Common myeloid progenitor, CD34-positive (primary cell): ENCODE data around the gene PNPLA1.

Experiments used
- CTCF ChIA-PET: fragments of 350-600 bp; sonication (Branson Sonifier 250); formaldehyde crosslinking; loops from one replicate; lab custom pipeline; 2021; ENCODE audit warnings: antibody characterized with exemption; lab: Charles Lee
- POLR2A ChIA-PET: fragments of 350-600 bp; sonication (Branson Sonifier 250); formaldehyde crosslinking; loops from one replicate; lab custom pipeline; 2021; ENCODE audit warnings: antibody characterized with exemption; lab: Charles Lee
- DNase-seq, 3 donors: peaks; one replicate each; pipeline versions ENCODE4 v3.0.0 to v3.0.0-alpha.2; 2013
- H3K27ac ChIP-seq, 2 experiments: 1 replicate in 1 of 2; 2 replicates in 1 of 2; pipeline ENCODE4 v1.7.0; 2013; ENCODE audit warnings: inconsistent platforms in 2 of 2, low read length in 2 of 2, mild to moderate bottlenecking in 2 of 2, low read depth in 1 of 2, moderate library complexity in 1 of 2; ENCODE audit not compliant: severe bottlenecking in 2 of 2, insufficient read depth in 1 of 2, poor library complexity in 1 of 2
- H3K27me3 ChIP-seq, 5 experiments: replicated peaks in 2 of 5; 1 replicate in 3 of 5; 2 replicates in 2 of 5; pipeline versions ENCODE4 v1.6.1 to v1.7.0; 2013; ENCODE audit warnings: low read length in 4 of 5, mild to moderate bottlenecking in 2 of 5, moderate library complexity in 2 of 5, inconsistent platforms in 1 of 5; ENCODE audit not compliant: insufficient read depth in 5 of 5, control insufficient read depth in 4 of 5
- H3K36me3 ChIP-seq, 4 experiments: 1 replicate in 2 of 4; 2 replicates in 2 of 4; pipeline versions ENCODE4 v1.6.1 to v1.7.0; 2013; ENCODE audit warnings: low read length in 3 of 4, control low read depth in 1 of 4, mild to moderate bottlenecking in 1 of 4; ENCODE audit not compliant: control insufficient read depth in 4 of 4, insufficient read depth in 4 of 4
- H3K4me1 ChIP-seq, 4 experiments: 1 replicate in 3 of 4; 2 replicates in 1 of 4; pipeline versions ENCODE4 v1.6.1 to v1.7.1; 2013; ENCODE audit warnings: low read length in 3 of 4, mild to moderate bottlenecking in 3 of 4, control low read depth in 1 of 4, inconsistent platforms in 1 of 4, moderate library complexity in 1 of 4; ENCODE audit not compliant: control insufficient read depth in 4 of 4, insufficient read depth in 4 of 4; ENCODE audit errors: control extremely low read depth in 1 of 4
- H3K4me3 ChIP-seq, 7 experiments: 1 replicate in 4 of 7; 2 replicates in 3 of 7; pipeline versions ENCODE4 v1.5.1 to v1.7.0; 2013; ENCODE audit warnings: mild to moderate bottlenecking in 7 of 7, low read length in 6 of 7, moderate library complexity in 6 of 7, inconsistent platforms in 2 of 7, low read depth in 2 of 7, control low read depth in 1 of 7; ENCODE audit not compliant: insufficient read depth in 4 of 7, control insufficient read depth in 1 of 7; ENCODE audit errors: extremely low read depth in 1 of 7
- H3K9me3 ChIP-seq, 5 experiments: 1 replicate in 4 of 5; 2 replicates in 1 of 5; pipeline versions ENCODE4 v1.6.1 to v1.7.1; 2013; ENCODE audit warnings: low read length in 4 of 5, mild to moderate bottlenecking in 2 of 5, inconsistent platforms in 1 of 5, low read depth in 1 of 5, moderate library complexity in 1 of 5; ENCODE audit not compliant: control insufficient read depth in 4 of 5, insufficient read depth in 2 of 5; ENCODE audit errors: control extremely low read depth in 1 of 5
- WGBS: methylation state at CpG from one replicate; pipeline ENCODE4 v1.1.5; 2013; ENCODE audit not compliant: insufficient coverage; 5-methylcytosine and 5-hydroxymethylcytosine counted together

PNPLA1 gene

GRCh38 chr6:36318690-36319435 lies 49.0 kb downstream of the PNPLA1 start:
- 95% methylated on average over 5 of the region's 6 CpGs for WGBS
- ChIA-PET POLR2A (interaction anchor here (0.5 kb wide), 1 partner anchor 19 kb away, joined by 3 read pairs; no protein-coding TSS in a partner anchor), CTCF (interaction anchor here (0.5 to 3.5 kb wide), 7 partner anchors 9 to 42 kb away, joined by 3 to 10 read pairs (median 4); no protein-coding TSS in a partner anchor)
- H3K27ac ChIP-seq = no peak overlapping the region
- H3K36me3 ChIP-seq = no peaks in the 10 kb centered on the region
- no peaks in the 10 kb centered on the region for H3K27me3 ChIP-seq
- H3K4me1 ChIP-seq = no peaks in the 10 kb centered on the region
- no peak for DNase-seq
- H3K9me3 ChIP-seq = no peaks in the 10 kb centered on the region
- no peak overlapping the region for H3K4me3 ChIP-seq

DNA sequence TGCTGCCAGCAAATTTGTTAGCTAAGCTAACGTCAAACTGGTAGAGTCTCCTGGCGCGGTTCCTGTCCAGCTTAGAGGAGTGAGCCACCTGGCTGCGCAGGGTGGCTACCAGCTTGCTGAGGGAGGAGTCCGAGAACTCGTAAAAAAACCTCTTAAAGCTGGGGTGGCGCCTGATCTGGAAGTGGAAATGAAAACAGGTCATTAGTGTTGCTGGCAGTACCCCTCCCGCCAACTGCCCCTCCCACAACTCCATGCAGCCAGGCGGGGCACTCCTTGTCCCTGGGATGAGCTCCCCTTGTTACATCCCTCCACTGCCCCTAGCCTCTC lies 49.5 kb downstream of the PNPLA1 start:
- ChIA-PET POLR2A (interaction anchor here (0.5 kb wide), 1 partner anchor 19 kb away, joined by 3 read pairs; no protein-coding TSS in a partner anchor), CTCF (interaction anchor here (0.5 to 3.5 kb wide), 7 partner anchors 9 to 42 kb away, joined by 3 to 10 read pairs (median 4); no protein-coding TSS in a partner anchor)
- Histone ChIP-seq H3K4me1 (no peaks in the 10 kb centered on the region), H3K9me3 (no peaks in the 10 kb centered on the region), H3K27me3 (no peaks in the 10 kb centered on the region), H3K27ac (no peak overlapping the region), H3K36me3 (no peaks in the 10 kb centered on the region), H3K4me3 (no peak overlapping the region)
- 98% methylated on average over 9 of the region's 9 CpGs for WGBS
- DNase-seq = no peak

DNA sequence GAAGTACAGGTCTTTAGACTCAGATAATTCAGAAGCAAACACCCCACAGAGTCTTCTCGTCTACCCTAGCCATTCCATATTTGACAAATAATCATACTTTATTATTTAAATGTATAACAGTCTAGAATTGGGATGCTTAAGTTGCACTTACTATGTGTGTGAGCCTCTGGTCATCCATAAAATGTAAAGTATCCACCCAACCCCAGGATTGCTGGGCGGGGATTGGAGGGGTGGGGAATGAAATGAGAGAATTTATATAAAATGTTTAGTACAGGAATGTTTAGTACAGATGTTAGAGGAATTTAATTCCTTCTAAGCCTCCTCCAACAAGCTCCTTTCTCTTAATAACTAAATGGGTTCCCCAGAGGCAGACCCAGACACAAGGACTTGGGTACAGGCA lies 50.0 kb downstream of the PNPLA1 start:
- Histone ChIP-seq H3K27ac (no peak overlapping the region), H3K4me3 (no peak overlapping the region), H3K9me3 (no peaks in the 10 kb centered on the region), H3K4me1 (no peaks in the 10 kb centered on the region), H3K27me3 (no peaks in the 10 kb centered on the region), H3K36me3 (no peaks in the 10 kb centered on the region)
- ChIA-PET POLR2A (no interaction called here), CTCF (interaction anchor here (1.0 to 3.5 kb wide), 5 partner anchors 9 to 21 kb away, joined by 3 to 10 read pairs (median 7); no protein-coding TSS in a partner anchor)
- DNase-seq = no peak
- WGBS = no CpG with 5 or more reads among the region's 2 CpGs

DNA sequence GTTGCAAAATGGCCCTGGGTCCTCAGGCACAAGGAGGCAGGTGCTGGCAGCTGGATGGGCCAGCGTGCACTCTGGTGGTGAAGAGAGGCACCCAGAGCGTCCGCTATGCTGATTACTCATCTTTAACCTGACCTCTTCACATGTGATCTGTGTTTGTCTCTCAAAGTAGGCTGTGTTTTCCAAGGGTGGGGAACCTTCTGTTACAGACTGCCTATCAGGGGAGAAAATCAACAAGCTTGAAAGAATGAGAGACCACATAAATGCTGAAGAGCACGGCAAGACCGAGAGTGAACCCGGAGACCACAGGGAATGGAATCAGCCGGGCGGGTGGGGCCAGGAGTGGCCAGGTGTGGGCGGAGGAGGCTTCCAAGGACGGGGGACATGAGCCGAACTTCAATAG lies 50.6 kb downstream of the PNPLA1 start:
- H3K27me3 ChIP-seq = no peaks in the 10 kb centered on the region
- H3K4me3 ChIP-seq = no peak overlapping the region
- no peak overlapping the region for H3K27ac ChIP-seq
- H3K9me3 ChIP-seq = no peaks in the 10 kb centered on the region
- 100% methylated on average over 11 of the region's 11 CpGs for WGBS
- no peaks in the 10 kb centered on the region for H3K4me1 ChIP-seq
- DNase-seq = no peak
- POLR2A ChIA-PET = no interaction called here
- H3K36me3 ChIP-seq = no peaks in the 10 kb centered on the region
- CTCF ChIA-PET = interaction anchor here (2.0 to 3.5 kb wide), 2 partner anchors 8 to 20 kb away, joined by 6 to 10 read pairs; no protein-coding TSS in a partner anchor

- Histone ChIP-seq H3K27ac (no peak overlapping the region), H3K36me3 (no peaks in the 10 kb centered on the region), H3K27me3 (peaks cover 0 to 1% (median 0%) of the 10 kb centered on the region in 5 experiments), H3K4me1 (peaks cover 0 to 4% (median under 1%) of the 10 kb centered on the region in 4 experiments), H3K4me3 (no peak overlapping the region), H3K9me3 (no peaks in the 10 kb centered on the region)
- CTCF ChIA-PET = interaction anchor here (2.0 kb wide), 1 partner anchor 18 kb away, joined by 6 read pairs; no protein-coding TSS in a partner anchor
- POLR2A ChIA-PET = no interaction called here
- WGBS = 100% methylated on average over 1 of the region's 3 CpGs
- DNase-seq = no peak
Observed at GRCh38 chr6:36322591-36322990, 52.7 kb downstream of the PNPLA1 start.

- ChIA-PET CTCF (interaction anchor here (1.7 kb wide), 1 partner anchor 11 kb away, joined by 4 read pairs; no protein-coding TSS in a partner anchor), POLR2A (no interaction called here)
- WGBS = 88% methylated on average over 5 of the region's 8 CpGs
- peaks cover 0 to 4% (median 1%) of the 10 kb centered on the region in 4 experiments for H3K4me1 ChIP-seq
- H3K9me3 ChIP-seq = no peaks in the 10 kb centered on the region
- H3K36me3 ChIP-seq = no peaks in the 10 kb centered on the region
- DNase-seq = no peak
- H3K27me3 ChIP-seq = peaks cover 0 to 1% (median 0%) of the 10 kb centered on the region in 5 experiments
- no peak overlapping the region for H3K27ac ChIP-seq
- no peak overlapping the region for H3K4me3 ChIP-seq
Observed at GRCh38 chr6:36323062-36323461, 53.2 kb downstream of the PNPLA1 start.

- no peak overlapping the region for H3K27ac ChIP-seq
- 91% methylated on average over 5 of the region's 6 CpGs for WGBS
- H3K27me3 ChIP-seq = peaks cover 0 to 1% (median 0%) of the 10 kb centered on the region in 5 experiments
- H3K9me3 ChIP-seq = no peaks in the 10 kb centered on the region
- no peak for DNase-seq
- ChIA-PET CTCF (interaction anchor here (0.8 to 1.7 kb wide), 4 partner anchors 11 to 19 kb away, joined by 3 to 4 read pairs (median 4); no protein-coding TSS in a partner anchor), POLR2A (no interaction called here)
- H3K4me1 ChIP-seq = peaks cover 0 to 4% (median 1%) of the 10 kb centered on the region in 4 experiments
- H3K36me3 ChIP-seq = no peaks in the 10 kb centered on the region
- no peak overlapping the region for H3K4me3 ChIP-seq
Observed at GRCh38 chr6:36324191-36324590, 54.3 kb downstream of the PNPLA1 start.
